Hematopoietic multipotent progenitor cell treated with erythropoietin and hydrocortisone succinate and interleukin-3 and kit ligand, for 4 days (in vitro differentiated cells): ENCODE measurements around the gene SLC35D2.

Source experiments
- DNase-seq: peaks from one replicate; pipeline ENCODE4 v3.0.0-alpha.2; 2015

The SLC35D2 gene

GRCh38 chr9:96304230-96304629 lies 79.3 kb downstream of the SLC35D2 start:
- no peak for DNase-seq

- DNase-seq = no peak
Observed at GRCh38 chr9:96302021-96302420, 81.5 kb downstream of the SLC35D2 start, which contains the start of gene HSD17B3. HSD17B3 (minus strand) TSS chr9:96302176; CDS start chr9:96302104, 72 bp downstream.

- no peak for DNase-seq
Observed at GRCh38 chr9:96299823-96300222, 83.7 kb downstream of the SLC35D2 start.

GRCh38 chr9:96294159-96294545 lies 89.4 kb downstream of the SLC35D2 start:
- DNase-seq = no peak

GRCh38 chr9:96293498-96294158 lies 89.9 kb downstream of the SLC35D2 start:
- DNase-seq = no peak

- no peak for DNase-seq
Observed at GRCh38 chr9:96289392-96289791, 94.1 kb downstream of the SLC35D2 start.

- no peak for DNase-seq
Observed at GRCh38 chr9:96281641-96282040, 101.9 kb downstream of the SLC35D2 start.

- DNase-seq = no peak
Observed at GRCh38 chr9:96279932-96280331, 103.6 kb downstream of the SLC35D2 start.

- no peak for DNase-seq
Observed at GRCh38 chr9:96274939-96275338, 108.6 kb downstream of the SLC35D2 start.
